Tibial nerve (tissue), 4 donors: ENCODE results near the gene MPZL1. TPM values are rescaled to one million over a fixed set of nuclear protein-coding genes. Genes with fewer than 3 reads are reported as not detected.
"Not testable (repeated sequence)": the region's sequence is repeated elsewhere in the genome, so short reads cannot be mapped to it uniquely, and the experiment has no call there.

Source experiments
- DNase-seq, 2 donors: peaks; one replicate each; pipeline ENCODE4 v3.0.0-alpha.2; 2019; ENCODE audit warnings: low spot score in 2 of 2
- H3K27ac ChIP-seq, 4 donors: fragments of 200-600 bp; sonication (generic) in 3 of 4; one replicate each; pipeline ENCODE4 v1.5.1; 2017 to 2019; ENCODE audit warnings: mild to moderate bottlenecking in 1 of 4
- H3K27me3 ChIP-seq, 2 donors: fragments of 200-600 bp; sonication (generic) in 1 of 2; one replicate each; pipeline versions ENCODE4 v1.5.1 to v1.6.0; 2017 to 2019
- H3K36me3 ChIP-seq, 3 donors: fragments of 200-600 bp; sonication (generic); one replicate each; pipeline ENCODE4 v1.5.1; 2018 to 2019
- H3K4me1 ChIP-seq, 4 donors: fragments of 200-600 bp; sonication (generic) in 3 of 4; one replicate each; pipeline ENCODE4 v1.5.1; 2017 to 2019
- H3K4me3 ChIP-seq, 4 donors: fragments of 200-600 bp; sonication (generic) in 3 of 4; one replicate each; pipeline ENCODE4 v1.5.1; 2017 to 2019; ENCODE audit warnings: mild to moderate bottlenecking in 1 of 4, moderate library complexity in 1 of 4
- H3K9me3 ChIP-seq, 4 donors: fragments of 200-600 bp; sonication (generic) in 3 of 4; one replicate each; pipeline ENCODE4 v1.5.1; 2017 to 2019
- CTCF ChIP-seq, 5 experiments: fragments of 200-600 bp in 3 of 5; fragments of 450-650 bp in 2 of 5; sonication (generic) in 3 of 5; IDR thresholded peaks; one replicate each; pipeline ENCODE4 v1.5.1; 2016 to 2019; ENCODE audit warnings: antibody characterized with exemption in 5 of 5, mild to moderate bottlenecking in 3 of 5, moderate library complexity in 2 of 5
- EP300 ChIP-seq, 2 donors: sonication (generic); formaldehyde crosslinking; IDR thresholded peaks; one replicate each; pipeline ENCODE4 v1.6.1; 2017; ENCODE audit warnings: antibody characterized with exemption in 2 of 2, mild to moderate bottlenecking in 1 of 2
- POLR2A ChIP-seq, 2 donors: fragments of 450-650 bp; IDR thresholded peaks; one replicate each; pipeline ENCODE4 v1.6.1; 2017; ENCODE audit warnings: antibody characterized with exemption in 2 of 2, mild to moderate bottlenecking in 2 of 2, moderate library complexity in 2 of 2
- WGBS, 2 donors: methylation state at CpG; one replicate each; pipeline ENCODE4 v1.1.5; 2018; 5-methylcytosine and 5-hydroxymethylcytosine counted together
- total RNA-seq, 4 donors: library from RNA; depleted of rRNA; stranded (reverse); fragments of >200 nt; gene quantifications; one replicate each; pipeline ENCODE4 v1.1.0, GENCODE V29; 2016

The MPZL1 gene
- total RNA-seq, 4 donors from 2014 or later: 50.1 to 76.0 (median 71.7) TPM

GRCh38 chr1:167718914-167719691 is 2.7 kb upstream of the MPZL1 start:
- no peak for DNase-seq
- TF ChIP-seq CTCF (IDR thresholded peaks at IDR 0.05): no peak
- no peak for TF ChIP-seq EP300 (IDR thresholded peaks at IDR 0.05)
- no peak for TF ChIP-seq POLR2A (IDR thresholded peaks at IDR 0.05)
- H3K27ac ChIP-seq: no peak overlapping the region
- H3K27me3 ChIP-seq: no peaks in the 10 kb centered on the region
- H3K9me3 ChIP-seq: no peaks in the 10 kb centered on the region
- H3K4me1 ChIP-seq: peaks cover 0 to 30% (median 11%) of the 10 kb centered on the region in 4 donors
- 78 to 79% methylated on average over 7 of the region's 7 CpGs for WGBS, 2 donors
- H3K36me3 ChIP-seq: no peaks in the 10 kb centered on the region
- no peak overlapping the region for H3K4me3 ChIP-seq

GRCh38 chr1:167719715-167720421 is 1.9 kb upstream of the MPZL1 start:
- not testable (repeated sequence) for H3K36me3 ChIP-seq, H3K27me3 ChIP-seq, H3K27ac ChIP-seq, DNase-seq, H3K4me3 ChIP-seq, H3K9me3 ChIP-seq
- peaks cover 0 to 36% (median 11%) of the 10 kb centered on the region in 4 donors for H3K4me1 ChIP-seq
- 89 to 91% methylated on average over 25 of the region's 25 CpGs for WGBS, 2 donors

GRCh38 chr1:167720965-167721616 is 691 bp upstream of the MPZL1 start:
- H3K36me3 ChIP-seq: no peaks in the 10 kb centered on the region
- no peaks in the 10 kb centered on the region for H3K9me3 ChIP-seq
- 14 to 24% methylated on average over 13 of the region's 13 CpGs for WGBS, 2 donors
- peak overlapping the region; percentile 75 to 96 (median 88) for H3K4me3 ChIP-seq
- H3K4me1 ChIP-seq: peaks cover 0 to 34% (median 11%) of the 10 kb centered on the region in 4 donors
- peak overlapping the region; percentile 58 to 88 (median 86) for H3K27ac ChIP-seq
- H3K27me3 ChIP-seq: no peaks in the 10 kb centered on the region
- DNase-seq: peak in 1 of 2 donors; percentile 43
- TF ChIP-seq CTCF (IDR thresholded peaks at IDR 0.05) (peak in 2 of 5 experiments; percentile 26 to 41), EP300 (IDR thresholded peaks at IDR 0.05) (no peak), POLR2A (IDR thresholded peaks at IDR 0.05) (no peak)

- Histone ChIP-seq H3K27ac (peak overlapping the region; percentile 58 to 88 (median 86)), H3K27me3 (no peaks in the 10 kb centered on the region), H3K36me3 (no peaks in the 10 kb centered on the region), H3K4me3 (peak overlapping the region; percentile 75 to 96 (median 88)), H3K9me3 (no peaks in the 10 kb centered on the region), H3K4me1 (peaks cover 0 to 44% (median 11%) of the 10 kb centered on the region in 4 donors)
- DNase-seq: no peak
- WGBS, 2 donors: 1% methylated on average over 31 to 51 of the region's 52 CpGs
- TF ChIP-seq EP300 (IDR thresholded peaks at IDR 0.05): no peak
Observed at GRCh38 chr1:167722152-167722869, 529 bp downstream of the MPZL1 start.

GRCh38 chr1:167722870-167723251 is 1.1 kb downstream of the MPZL1 start:
- Histone ChIP-seq H3K9me3 (no peaks in the 10 kb centered on the region), H3K4me3 (peak overlapping the region; percentile 75 to 96 (median 88)), H3K27ac (peak overlapping the region in 2 of 4 donors; percentile 85 to 86), H3K4me1 (peaks cover 0 to 49% (median 11%) of the 10 kb centered on the region in 4 donors), H3K36me3 (no peaks in the 10 kb centered on the region), H3K27me3 (no peaks in the 10 kb centered on the region)
- DNase-seq: no peak
- 13 to 19% methylated on average over 4 of the region's 4 CpGs for WGBS, 2 donors
- TF ChIP-seq POLR2A (IDR thresholded peaks at IDR 0.05) (no peak), EP300 (IDR thresholded peaks at IDR 0.05) (no peak), CTCF (IDR thresholded peaks at IDR 0.05) (no peak)
